HuH-7.5 (cell line): ENCODE data around the gene MRTFA.
A peak's percentile ranks its signal among the peaks of the same experiment; 100 is the strongest.

ENCODE experiments used
- DNase-seq: peaks from one replicate; pipeline ENCODE4 v3.0.0; 2011; ENCODE audit warnings: low spot score

Gene MRTFA

GRCh38 chr22:40463017-40463631 lies 173.4 kb downstream of the MRTFA start:
- no peak for DNase-seq

DNA sequence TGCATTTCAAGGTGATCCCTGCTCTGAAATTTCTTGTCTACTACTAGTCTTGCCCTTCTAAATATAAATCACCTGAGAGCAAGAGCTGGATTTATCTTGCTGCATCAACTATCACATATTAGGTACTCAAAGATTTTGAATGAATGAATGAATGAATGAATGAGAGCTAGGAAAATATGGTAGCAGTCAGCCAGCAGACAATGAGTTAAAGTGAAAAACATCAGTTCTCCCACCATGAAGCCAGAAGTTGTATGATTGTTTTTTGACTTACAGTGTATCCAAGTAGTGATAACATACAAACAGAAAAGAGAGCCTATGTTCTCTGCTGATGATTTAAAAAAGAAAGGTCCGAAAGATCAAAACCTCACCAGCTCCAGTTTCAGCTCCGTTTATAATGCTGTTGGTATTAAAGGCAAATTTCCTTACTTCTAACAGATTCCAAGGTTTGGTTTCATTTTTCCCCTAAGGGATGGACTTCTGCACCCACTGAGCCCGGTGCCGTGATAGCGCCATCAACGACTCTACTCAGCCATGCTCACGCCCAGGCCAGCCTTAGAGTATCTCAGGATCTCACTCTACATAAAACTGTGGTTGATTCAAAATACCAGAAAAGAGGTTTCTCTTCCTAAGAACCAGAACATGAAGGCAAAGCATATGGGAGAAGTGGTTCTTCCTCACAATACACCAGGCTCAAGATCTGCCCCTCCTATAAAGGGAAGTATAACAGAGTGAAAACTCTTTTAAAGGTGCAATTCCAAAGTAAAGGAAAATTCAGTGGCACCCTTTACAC lies 174.1 kb downstream of the MRTFA start:
- no peak for DNase-seq

DNA sequence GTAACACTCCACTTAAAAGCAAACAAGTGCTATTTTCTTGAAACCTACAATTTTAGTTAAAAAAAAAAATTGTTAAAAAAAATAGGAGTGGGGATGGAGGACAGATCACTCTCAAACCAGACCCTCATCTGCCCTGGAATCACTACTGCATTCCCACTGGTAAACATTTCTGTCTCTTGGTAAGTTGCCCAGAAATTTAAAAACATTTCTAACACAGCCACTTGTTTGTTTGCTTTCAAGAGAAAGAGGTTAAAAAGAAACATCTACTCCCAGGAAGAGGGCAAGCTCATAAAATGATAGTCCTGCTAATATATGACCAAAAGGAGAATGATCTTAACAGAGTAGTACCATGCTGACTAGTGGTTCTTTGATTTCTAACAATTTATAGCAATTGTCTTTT lies 182.8 kb downstream of the MRTFA start:
- DNase-seq = no peak

GRCh38 chr22:40452730-40453487 lies 183.6 kb downstream of the MRTFA start:
- DNase-seq = no peak

DNA sequence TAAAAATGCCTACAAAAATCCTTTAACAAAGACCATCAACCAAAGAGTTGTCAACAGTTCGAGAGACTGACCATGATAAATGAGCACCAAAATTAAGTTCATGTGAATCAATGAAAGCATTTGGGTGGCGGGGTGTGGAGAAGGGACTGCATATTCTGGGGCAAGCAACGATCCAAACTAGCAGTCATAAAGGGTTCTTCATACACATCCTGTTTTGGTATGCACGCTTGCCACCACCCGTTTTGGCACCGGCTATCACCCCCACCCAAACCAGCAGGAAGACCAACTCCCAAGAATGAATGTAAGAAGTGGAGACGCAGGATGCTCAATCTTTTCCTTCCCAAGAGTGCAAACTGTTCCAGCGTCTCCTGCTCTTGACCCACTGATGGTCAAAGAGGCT lies 185.3 kb downstream of the MRTFA start:
- DNase-seq = no peak

DNA sequence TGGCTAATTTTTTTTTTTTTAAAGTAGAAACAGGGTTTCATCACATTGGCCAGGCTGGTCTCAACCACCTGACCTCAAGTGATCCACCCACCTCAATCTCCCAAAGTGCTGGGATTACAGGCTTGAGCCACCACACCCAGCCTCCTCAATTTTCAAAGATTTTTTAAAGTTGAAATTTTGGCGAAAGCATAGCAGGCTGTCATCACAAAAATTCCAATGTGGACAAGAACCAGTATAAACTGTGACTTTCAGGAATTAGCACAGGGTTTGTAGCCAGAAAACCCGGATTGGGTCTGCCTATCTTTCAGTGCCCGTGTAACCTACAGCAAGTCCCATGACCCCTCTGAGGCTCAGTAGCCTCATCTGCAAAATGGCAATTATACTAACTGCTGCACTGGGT lies 185.9 kb downstream of the MRTFA start:
- DNase-seq = no peak

GRCh38 chr22:40449676-40450035 lies 186.9 kb downstream of the MRTFA start:
- no peak for DNase-seq

DNA sequence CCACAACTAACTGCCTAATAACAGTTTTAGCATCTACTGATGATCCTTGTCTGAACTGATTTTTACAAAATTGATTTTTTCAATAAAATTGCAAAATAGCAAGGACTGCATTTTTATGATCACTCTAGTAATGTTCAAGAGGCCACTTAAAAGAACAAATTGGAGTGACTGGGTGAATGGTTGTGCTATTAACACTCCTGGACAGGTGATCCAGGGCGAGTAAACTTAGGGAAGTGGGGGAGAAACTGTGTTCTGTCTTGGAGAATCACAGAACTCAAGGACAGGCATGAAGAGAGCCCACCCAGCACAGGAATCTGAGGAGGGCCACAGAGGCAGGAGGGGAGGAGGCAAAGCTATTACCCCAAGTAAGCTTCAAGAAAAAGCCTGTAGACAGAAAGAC lies 190.3 kb downstream of the MRTFA start:
- no peak for DNase-seq

- DNase-seq = no peak
These were observed 192.2 kb downstream of the MRTFA start for GRCh38 chr22:40444178-40444831.

DNA sequence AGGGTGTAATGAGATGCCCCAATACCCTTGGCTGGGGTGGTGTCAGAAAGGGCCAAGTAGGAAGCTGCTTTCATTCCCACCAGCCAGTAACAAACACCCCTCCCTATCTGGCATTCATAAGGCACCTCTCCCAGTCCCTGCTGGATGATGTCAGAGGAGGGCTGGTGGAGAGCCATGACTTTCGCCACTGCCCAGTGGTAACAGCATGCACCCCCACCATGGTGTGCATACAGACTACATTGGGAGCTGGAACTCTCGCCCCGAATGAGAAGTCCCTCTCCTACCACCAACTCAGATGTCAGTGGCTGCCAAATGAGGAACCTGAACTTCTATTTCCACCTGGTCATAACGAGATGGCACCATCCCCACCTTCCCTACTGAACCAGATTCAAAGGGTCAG lies 192.8 kb downstream of the MRTFA start:
- no peak for DNase-seq

DNA sequence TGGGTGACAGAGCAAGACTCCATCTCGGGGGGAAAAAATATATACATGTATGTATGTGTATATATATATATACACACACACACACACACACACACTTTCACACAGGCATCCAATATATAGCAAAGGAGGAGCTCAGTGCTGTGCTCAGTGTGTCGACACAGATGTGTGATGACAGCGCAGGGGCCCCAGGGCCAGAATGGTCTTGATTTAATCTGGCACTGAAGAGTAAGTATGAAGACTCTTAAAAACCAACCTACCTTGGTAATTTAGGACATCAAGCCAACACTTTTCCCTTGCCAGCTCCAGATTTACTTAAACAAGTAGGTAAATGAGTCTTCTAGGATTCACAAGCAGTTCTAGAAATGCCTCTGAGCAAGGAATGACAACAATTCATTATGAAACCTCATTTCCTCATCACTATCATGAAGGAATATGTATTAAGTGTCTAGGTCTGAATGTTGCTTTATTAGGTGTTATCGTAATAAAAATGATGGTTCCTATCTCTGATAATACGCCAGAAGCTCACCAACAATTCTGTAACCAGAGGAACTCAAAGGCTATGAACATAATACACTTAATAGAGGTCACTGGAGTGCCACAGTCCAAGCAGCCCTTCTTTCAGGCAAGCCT lies 194.6 kb downstream of the MRTFA start:
- no peak for DNase-seq

DNA sequence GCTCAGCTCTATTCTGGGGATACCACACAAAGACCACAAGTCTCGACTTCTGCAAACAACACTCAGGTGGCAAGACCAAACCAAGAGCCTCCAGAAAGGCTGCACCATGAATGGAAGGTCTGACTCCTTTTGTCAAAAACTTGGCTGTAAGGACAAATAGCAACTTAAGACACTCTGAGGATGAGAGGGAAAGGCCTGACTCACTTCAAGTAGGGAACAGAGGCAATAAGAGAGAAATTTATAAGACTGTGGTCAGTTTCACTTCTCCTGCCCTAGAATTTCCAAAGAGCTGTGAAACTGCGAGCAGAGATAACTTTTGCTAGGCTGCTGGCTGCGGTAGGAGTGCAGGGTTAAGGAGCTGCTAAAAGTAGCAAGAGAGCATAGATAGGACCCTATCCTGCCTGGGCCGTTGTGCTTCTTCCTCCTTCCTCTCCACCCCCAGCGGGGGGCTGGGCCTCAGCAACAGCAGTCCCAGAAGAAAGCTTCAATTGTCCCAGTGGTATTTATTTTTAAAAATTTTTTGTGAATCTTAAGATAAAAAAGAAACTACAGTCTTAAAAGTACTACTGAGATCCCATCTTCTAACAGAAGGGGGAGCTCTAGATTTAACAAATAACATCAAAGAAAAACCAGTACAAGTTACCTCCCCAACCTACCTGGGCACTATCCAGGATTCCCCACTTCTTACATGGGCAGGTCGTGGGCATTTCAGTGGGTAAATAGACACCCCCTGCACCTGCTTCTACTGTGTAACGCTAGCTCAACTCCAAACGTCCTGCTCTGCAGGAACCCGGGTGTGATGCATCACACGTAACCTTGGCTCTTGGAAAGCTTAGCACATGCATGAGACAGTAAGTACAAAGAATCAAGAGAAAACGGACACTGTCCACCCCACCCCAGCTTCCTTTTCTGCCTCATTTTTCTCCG lies 199.8 kb downstream of the MRTFA start:
- DNase-seq = peak; percentile 36

- no peak for DNase-seq
These were observed 201.8 kb downstream of the MRTFA start for GRCh38 chr22:40434745-40435144.

DNA sequence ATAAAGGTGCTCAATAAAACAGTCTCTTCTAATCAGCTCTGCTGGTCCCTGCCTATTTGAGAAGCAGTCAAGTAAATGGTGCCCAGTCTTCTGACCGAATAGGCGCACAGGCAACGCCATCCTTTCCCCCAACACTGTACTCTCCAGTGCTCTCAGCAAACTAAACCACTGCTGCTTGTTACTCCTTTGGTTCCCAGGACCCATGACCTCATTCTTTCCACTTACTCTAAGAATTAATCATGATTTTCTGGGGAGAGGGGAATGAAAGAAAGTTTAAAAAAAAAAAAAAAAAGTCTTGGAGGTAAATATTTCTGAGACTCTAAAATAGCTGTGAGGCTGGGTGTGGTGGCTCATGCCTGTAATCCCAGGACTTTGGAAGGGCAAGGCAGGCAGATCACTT lies 202.4 kb downstream of the MRTFA start:
- DNase-seq = no peak

- DNase-seq = no peak
These were observed 203.0 kb downstream of the MRTFA start for GRCh38 chr22:40433416-40434090.

DNA sequence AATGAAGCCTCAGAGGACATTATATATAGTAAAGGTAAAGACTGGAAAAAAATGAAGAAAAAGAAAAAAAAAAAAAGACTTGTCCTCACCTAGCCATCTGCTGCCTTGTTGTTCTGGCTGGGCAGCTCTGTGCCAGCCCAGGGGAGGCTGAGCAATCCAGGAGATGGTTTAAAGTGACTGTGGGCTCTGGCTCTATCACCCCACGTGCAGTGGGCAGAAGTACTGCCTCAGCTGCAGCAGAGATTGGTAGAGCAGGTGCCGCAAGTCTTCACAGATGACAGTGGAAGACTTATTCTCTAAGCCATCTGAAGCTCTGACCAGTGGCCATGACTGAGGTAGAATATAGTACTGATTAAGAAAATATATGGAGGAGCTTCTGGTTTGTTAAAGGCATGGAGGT lies 203.9 kb downstream of the MRTFA start:
- no peak for DNase-seq

DNA sequence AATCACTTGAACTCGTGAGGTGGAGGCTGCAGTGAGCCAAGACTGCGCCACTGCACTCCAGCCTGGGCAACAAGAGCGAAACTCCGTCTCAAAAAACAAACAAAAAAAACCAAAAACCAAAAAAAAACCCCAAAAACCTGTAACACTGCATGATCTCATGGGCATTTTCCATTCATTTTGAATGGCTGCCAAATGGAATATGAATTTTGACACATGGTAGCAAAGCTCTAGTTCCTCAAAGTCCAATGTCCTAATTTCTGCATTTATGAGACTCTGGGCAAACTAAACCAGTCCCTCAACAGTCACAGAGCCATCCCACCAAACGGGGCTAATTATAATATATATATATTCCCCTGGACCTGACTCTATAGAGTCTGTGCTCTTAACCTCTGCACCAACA lies 204.4 kb downstream of the MRTFA start:
- DNase-seq = no peak

DNA sequence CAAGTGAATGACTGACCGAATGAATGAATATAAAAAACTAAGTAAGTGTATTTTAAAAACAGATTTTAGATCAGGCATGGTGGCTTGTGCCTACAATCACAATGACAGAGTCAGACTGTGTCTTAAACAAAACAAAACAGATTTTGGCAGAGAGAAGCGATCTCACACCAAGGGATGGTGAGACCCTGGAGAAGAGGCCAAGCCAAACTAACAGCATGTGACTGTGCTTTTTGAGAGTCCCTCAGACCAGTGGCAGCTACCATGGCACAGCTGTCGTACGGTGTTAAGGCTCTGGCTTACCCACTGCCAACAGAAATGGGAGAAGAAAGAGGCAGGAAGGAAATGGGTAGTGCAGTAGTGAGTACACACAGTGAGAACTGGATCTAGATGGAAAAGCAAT lies 205.5 kb downstream of the MRTFA start:
- no peak for DNase-seq

- no peak for DNase-seq
These were observed 207.0 kb downstream of the MRTFA start for GRCh38 chr22:40429481-40429880.

DNA sequence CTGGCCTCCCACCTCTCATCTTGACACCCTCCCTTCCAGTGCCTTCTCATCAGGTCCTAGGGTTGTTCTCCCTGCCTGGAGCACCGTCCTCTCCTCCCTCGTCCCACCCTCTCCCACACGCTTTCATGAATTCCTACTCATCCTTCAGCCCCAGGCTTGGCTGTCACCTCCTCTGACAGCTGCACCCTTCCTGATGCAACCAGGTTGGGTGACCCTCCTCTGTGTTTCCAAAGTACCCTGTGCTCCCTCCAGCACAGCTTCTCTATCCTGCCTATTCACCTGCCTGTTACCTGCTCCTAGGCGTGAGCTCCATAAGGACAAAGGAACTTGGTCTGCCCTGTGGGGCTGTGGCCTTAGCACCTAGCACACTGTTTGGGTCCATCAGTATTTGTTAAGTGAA lies 207.7 kb downstream of the MRTFA start:
- DNase-seq = no peak
